CD4-positive, alpha-beta T cell treated with Interleukin-10 for 1 hour (primary cell): ENCODE results near the gene NELFCD.
"Not testable (repeated sequence)": the region's sequence is repeated elsewhere in the genome, so short reads cannot be mapped to it uniquely, and the experiment has no call there.

Experiments
- DNase-seq: peaks from one replicate; pipeline ENCODE4 v3.0.0-alpha.2; 2020

Gene NELFCD

GRCh38 chr20:58980711-58981627 lies at the start of gene NELFCD:
TSS of gene NELFCD (plus strand) at chr20:58981256. CDS start at chr20:58981310, 54 bp downstream.
- peak; percentile 91 for DNase-seq

DNA sequence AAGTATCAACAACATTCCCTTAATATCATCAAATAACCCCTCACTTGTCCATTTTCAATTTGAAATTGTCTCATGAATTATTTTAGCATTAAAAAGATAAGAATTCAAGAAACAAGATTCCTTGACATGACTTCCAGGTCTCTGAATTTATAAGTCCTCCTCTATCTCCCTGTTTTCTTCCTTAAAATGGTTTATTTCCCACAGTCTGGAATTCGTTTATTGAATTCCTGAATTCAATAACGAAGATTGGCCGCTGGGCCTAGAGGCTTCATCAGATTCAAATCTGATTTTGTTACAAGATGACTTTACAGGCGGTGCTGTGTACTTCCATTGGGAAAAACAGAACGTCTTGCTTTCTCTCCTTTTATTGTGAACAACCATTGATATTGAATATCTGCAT lies 48.9 kb upstream of the NELFCD start:
- no peak for DNase-seq

- no peak for DNase-seq
These were observed 43.0 kb upstream of the NELFCD start for GRCh38 chr20:58938078-58938477.

- DNase-seq = no peak
These were observed 42.5 kb upstream of the NELFCD start for GRCh38 chr20:58938541-58938940.

DNA sequence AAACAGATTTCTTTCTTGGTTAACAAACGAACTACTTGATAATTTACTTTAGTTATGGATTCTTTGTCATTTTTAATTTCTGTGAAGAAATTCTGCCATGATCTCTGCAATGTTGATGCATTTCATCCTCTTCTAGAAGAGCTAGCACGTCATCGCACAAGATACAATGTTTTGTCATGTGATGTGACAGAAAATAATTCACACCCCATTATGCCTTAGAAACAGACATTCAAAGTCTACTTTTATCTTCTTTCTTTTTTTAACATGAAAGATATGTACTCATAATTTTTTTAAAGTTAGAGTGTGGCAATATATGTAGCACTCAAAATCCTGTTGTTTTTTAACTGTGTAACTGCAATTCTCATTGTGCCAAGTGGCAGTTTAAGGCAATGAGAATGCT lies 39.6 kb upstream of the NELFCD start:
- DNase-seq = no peak

GRCh38 chr20:58942549-58942948 lies 38.5 kb upstream of the NELFCD start:
- DNase-seq = no peak

GRCh38 chr20:58944610-58945009 lies 36.4 kb upstream of the NELFCD start:
- DNase-seq = no peak

GRCh38 chr20:58945965-58946631 lies 35.0 kb upstream of the NELFCD start:
- no peak for DNase-seq

DNA sequence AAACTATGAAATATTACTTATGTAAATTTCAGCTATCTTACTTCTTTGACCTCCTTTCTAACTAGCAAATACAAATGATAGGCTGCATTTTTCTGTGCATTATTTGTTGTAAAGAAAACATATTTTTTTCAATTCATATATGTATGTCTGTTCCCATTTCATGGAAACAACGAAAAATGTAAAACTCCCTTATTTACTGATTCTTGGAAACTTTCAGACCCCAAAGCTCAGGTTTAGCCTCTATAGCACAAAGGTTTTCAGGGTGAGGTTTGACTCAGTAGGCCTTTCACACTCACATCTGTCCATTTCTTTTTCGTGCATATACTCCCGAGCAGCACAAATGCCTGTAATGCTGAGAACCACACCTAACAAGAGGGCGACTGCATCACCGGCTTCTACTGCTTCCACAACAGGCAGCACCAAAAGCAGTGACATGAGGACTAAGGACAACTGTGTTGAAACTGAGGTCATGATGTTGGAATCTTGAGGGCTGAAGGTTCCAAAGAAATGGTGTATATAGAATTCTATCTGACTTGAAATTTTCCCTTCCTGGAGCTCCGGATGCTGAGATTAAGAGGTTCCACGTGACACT lies 33.2 kb upstream of the NELFCD start:
- DNase-seq = not testable (repeated sequence)

DNA sequence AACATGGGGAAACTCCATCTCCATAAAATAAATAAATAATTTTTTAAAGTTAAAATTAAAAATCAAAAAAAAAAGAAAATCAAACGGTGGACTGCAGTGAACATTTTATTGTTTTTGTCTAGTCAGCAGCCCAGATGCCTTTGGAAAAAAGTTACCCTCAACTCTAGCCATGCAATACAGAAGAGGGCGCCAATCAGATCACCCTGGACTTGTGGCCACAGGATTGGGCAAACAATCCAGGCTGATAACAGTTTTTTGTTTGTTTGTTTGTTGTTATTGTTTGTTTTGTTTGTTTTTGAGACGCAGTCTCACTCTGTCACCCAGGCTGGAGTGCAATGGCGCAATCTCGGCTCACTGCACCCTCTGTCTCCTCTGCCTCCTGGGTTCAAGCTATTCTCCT lies 30.5 kb upstream of the NELFCD start:
- no peak for DNase-seq

DNA sequence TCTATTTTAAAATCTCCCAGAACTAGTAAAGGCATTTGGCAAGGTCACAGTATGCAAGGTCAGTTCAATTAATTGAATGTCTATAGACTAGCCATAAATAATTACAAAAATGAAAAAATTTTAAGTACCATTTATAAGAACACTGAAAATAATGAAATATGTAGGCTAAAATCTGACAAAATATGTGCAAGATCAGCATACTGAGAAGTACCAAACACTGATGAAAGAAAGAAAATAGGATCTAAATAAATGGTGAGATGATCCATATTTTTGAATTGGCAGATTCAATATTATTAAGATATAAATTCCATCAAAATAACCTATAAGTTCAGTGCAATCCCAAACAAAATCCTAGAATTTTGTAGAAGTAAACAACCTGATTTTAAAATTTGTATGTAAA lies 28.0 kb upstream of the NELFCD start:
- DNase-seq = no peak

DNA sequence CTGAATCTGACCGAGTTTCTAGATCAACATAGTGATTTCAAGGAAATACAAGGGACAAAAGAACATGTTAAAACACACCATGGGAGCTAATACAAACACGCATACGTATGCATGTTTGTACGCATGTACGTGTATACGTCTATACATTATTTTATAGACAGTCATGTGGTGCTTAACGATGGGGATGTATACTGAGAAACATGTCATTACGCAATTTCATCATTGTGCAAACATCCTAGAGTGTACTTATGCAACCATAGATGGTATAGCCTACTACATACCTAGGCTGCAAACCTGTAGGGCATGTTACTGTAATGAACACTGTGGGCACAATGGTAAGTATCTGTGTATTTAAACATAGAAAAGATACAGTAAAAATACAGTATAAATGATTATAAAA lies 25.0 kb upstream of the NELFCD start:
- DNase-seq = no peak

- no peak for DNase-seq
These were observed 21.4 kb upstream of the NELFCD start for GRCh38 chr20:58959652-58960051.

DNA sequence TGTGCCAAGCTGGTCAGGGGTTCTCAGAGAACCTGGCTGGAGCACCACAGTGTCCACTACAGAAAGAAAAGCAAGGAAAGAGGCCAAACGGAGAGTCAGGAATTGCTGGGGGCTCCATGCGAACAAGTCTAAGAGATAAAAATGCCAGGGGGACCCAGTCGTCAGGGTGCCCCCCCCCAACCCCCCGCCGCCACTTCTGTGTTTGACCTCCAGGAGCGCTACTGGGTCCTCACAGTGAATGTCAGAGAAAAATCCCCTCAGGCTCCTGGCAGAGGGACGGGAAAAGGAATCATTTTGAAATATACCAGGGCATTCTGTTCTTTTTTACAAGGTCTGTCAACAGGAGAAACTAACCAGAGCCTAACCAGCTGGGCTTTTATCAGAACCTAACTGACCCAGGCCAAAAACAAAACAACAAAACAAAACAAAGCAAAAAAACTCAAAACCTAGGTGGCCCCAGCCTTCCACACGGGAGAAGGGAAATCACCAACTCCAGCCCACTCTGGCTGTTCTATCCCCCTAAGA lies 17.9 kb upstream of the NELFCD start:
- DNase-seq = no peak

DNA sequence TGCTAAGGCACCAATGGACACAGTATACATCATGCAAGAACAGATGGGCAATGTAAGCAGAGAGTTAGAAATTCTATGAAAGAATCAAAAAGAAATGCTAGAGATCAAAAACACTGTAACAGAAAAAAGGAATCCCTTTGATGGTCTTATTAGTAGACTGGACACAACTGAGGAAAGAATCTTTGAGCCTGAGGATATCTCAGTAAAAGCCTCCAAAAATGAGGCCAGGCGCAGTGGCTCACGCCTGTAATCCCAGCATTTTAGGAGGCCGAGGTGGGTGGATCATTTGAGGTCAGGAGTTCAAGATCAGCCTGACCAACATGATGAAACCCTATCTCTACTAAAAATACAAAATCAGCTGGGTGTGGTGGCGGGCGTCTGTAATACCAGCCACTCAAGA lies 17.1 kb upstream of the NELFCD start:
- not testable (repeated sequence) for DNase-seq

DNA sequence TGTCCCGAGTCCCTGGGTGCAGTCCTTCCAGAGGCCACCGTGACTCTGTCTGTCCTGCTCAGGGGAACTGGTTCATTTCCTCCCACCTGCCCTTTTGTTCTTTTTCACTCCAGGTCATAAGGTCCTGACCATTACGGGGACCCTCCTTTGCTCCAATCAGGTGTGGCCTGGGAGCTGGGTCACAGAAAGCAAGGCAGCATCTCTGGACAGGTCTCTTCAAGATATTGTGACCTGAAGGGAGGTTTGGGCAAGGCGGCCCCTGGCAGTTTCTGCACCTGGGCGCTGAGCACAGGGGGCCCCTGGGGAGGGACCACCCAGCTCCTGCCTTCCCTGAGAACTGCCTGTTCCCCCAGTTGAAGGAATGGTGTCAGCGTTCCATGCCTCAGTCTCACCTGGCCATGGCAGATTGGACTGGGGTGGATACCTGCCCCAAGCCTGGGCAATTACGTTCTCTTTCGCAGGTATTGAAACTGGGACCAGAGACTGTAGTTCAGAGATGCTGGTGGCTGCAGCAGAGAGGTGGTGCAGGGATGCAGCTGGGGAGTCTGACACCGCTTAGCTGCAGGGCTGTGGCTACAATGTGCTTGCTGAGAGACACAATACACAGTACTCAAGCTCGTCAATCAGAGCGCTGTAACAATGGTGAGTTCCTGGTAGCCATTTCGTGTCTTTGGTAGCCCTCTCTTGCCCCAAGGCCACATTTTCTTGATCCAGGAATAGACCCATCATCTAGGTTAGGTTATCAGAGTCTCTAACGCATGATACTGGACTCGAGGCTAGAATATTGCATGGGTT lies 15.6 kb upstream of the NELFCD start:
- DNase-seq = no peak

- DNase-seq = no peak
These were observed 13.2 kb upstream of the NELFCD start for GRCh38 chr20:58967652-58968429.

GRCh38 chr20:58969439-58969838 lies 11.6 kb upstream of the NELFCD start:
- DNase-seq = no peak

DNA sequence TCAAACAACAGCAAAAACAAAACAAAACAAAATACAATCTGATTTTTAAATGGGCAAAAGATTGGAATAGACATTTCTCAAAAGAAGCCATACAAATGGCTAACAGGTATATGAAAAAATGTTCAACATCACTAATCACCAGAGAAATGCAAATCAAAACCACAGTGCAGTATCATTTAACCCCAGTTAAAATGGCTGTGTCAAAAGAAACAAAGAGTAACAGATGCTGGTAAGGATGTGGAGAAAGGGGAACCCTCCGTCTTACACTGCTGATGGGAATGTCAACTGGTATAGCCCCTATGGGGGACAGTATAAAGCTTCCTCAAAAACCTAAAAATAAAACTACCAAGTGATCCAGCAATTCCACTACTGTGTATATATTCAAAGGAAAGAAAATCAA lies 10.9 kb upstream of the NELFCD start:
- DNase-seq = no peak

DNA sequence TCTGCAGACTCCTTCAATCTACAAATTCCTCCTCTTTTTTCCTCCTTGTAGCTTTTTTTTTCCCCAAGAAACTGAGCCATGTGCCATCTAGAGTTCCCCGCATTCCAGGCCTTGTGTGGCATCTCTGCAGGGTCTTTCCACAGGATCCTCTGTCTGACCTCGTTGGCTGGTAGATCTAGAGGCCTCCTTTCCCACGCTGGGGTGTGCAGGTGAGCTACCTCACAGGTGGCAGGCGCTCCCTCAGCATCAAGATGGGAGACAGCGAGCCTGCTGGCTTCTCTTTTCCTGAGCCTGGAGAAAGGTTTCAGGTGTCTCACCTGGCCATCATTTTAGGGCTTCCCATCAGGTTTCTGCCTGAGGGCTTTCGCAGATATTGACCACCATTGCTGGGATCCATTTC lies 9.6 kb upstream of the NELFCD start:
- no peak for DNase-seq

DNA sequence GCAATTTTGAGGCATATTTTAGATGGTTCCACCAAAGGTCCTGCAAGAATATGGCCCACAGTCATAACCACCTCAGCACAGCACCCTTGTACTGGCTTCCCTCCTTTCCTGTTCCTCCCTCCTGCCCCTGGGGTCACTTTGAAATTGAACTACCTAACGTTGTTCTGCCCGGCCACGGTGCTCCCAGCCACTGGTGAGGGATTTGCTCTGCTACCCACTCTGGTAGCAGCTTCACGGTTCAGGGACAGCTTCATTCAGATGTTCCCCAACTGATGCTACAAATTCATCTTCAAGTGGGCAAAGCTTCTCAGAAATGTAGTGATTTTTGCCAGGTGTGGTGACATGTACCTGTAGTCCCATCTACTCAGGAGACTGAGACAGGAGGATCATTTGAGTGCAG lies 7.9 kb upstream of the NELFCD start:
- no peak for DNase-seq

GRCh38 chr20:58973866-58974265 lies 7.2 kb upstream of the NELFCD start:
- DNase-seq = no peak
